HepG2 (cell line): Measurements from ENCODE around the gene KIFC1. TPM values are rescaled to one million over a fixed set of nuclear protein-coding genes. Genes with fewer than 3 reads are reported as not detected.
A peak's percentile ranks its signal among the peaks of the same experiment; 100 is the strongest.

Source experiments
- CEBPB ChIP-seq: IDR thresholded peaks from 2 replicates; pipeline ENCODE4 v1.6.1; 2011; ENCODE audit warnings: low read depth, low read length, improper control_type of control experiment, borderline replicate concordance
- HNRNPK ChIP-seq: fragments of 200-400 bp; formaldehyde crosslinking; IDR thresholded peaks from 2 replicates; pipeline ENCODE4 v1.6.1; 2018; ENCODE audit warnings: low read length, low read depth, moderate library complexity, mild to moderate bottlenecking; ENCODE audit not compliant: poor library complexity, severe bottlenecking
- HOXA5 ChIP-seq: sonication (generic); formaldehyde crosslinking; IDR thresholded peaks from 2 replicates; pipeline ENCODE4 v1.4.0; 2020; ENCODE audit warnings: missing genetic modification reagents
- KAT2B ChIP-seq: fragments of 150-350 bp; IDR thresholded peaks from 2 replicates; pipeline ENCODE4 v1.6.1; 2014; ENCODE audit warnings: low read depth, low read length, borderline replicate concordance
- KAT7 ChIP-seq: IDR thresholded peaks from 2 replicates; pipeline ENCODE4 v1.6.1; 2018; ENCODE audit warnings: borderline replicate concordance, missing compliant biosample characterization
- KLF6 ChIP-seq: IDR thresholded peaks from 2 replicates; pipeline ENCODE4 v1.8.0; 2016; ENCODE audit warnings: missing biosample characterization, missing genetic modification reagents
- MAFF ChIP-seq: IDR thresholded peaks from 2 replicates; pipeline ENCODE4 v1.6.1; 2011; ENCODE audit warnings: low read depth, low read length, improper control_type of control experiment
- NFYB ChIP-seq: sonication (generic); formaldehyde crosslinking; IDR thresholded peaks from 2 replicates; pipeline ENCODE4 v1.4.0; 2020; ENCODE audit warnings: missing genetic modification reagents
- PHF20 ChIP-seq: sonication (generic); formaldehyde crosslinking; IDR thresholded peaks from 2 replicates; pipeline ENCODE4 v1.5.0; 2020; ENCODE audit warnings: mild to moderate bottlenecking, missing genetic modification reagents
- PRMT3 ChIP-seq: sonication (generic); formaldehyde crosslinking; IDR thresholded peaks from 2 replicates; pipeline ENCODE4 v1.8.1; 2022; ENCODE audit warnings: low read depth, mild to moderate bottlenecking, moderate library complexity, missing genetic modification reagents, borderline replicate concordance
- SALL1 ChIP-seq: sonication (generic); formaldehyde crosslinking; IDR thresholded peaks from 2 replicates; pipeline ENCODE4 v1.8.0; 2022; ENCODE audit warnings: mild to moderate bottlenecking, missing genetic modification reagents
- SMAD3 ChIP-seq: sonication (generic); formaldehyde crosslinking; IDR thresholded peaks from 2 replicates; pipeline ENCODE4 v1.4.0; 2020; ENCODE audit warnings: missing genetic modification reagents
- TFDP1 ChIP-seq: IDR thresholded peaks from 2 replicates; pipeline ENCODE4 v1.6.1; 2016; ENCODE audit warnings: missing compliant biosample characterization, missing genetic modification reagents, borderline replicate concordance
- ZIK1 ChIP-seq: sonication (generic); formaldehyde crosslinking; IDR thresholded peaks from 2 replicates; pipeline ENCODE4 v1.5.0; 2020; ENCODE audit warnings: mild to moderate bottlenecking, low read depth, missing genetic modification reagents, borderline replicate concordance
- ZNF512 ChIP-seq: sonication (generic); formaldehyde crosslinking; IDR thresholded peaks from 2 replicates; pipeline ENCODE4 v1.4.0; 2020; ENCODE audit warnings: mild to moderate bottlenecking, missing genetic modification reagents
- ZNF772 ChIP-seq: sonication (generic); formaldehyde crosslinking; IDR thresholded peaks from 2 replicates; pipeline ENCODE4 v1.5.0; 2020; ENCODE audit warnings: mild to moderate bottlenecking, missing genetic modification reagents
- ZNF780A ChIP-seq: sonication (generic); formaldehyde crosslinking; IDR thresholded peaks from 2 replicates; pipeline ENCODE4 v1.8.0; 2022; ENCODE audit warnings: mild to moderate bottlenecking, missing genetic modification reagents, moderate library complexity
- ZSCAN9 ChIP-seq: IDR thresholded peaks from 2 replicates; pipeline ENCODE4 v1.6.1; 2016; ENCODE audit warnings: borderline replicate concordance
- polyA plus RNA-seq, 8 experiments: library from polyadenylated mRNA; depleted of rRNA in 3 of 8; stranded (reverse) in 7 of 8; unstranded in 1 of 8; fragments of >200 nt; fragmentation: Illumina TruSeq in 4 of 8; extraction: Trizol in 4 of 8; gene quantifications; 2 replicates each; pipeline versions ENCODE4 v1.2.1 to v1.2.3, GENCODE V29; 2011 to 2016; ENCODE audit warnings: low read depth in 4 of 8, missing spikeins in 1 of 8, mixed read lengths in 1 of 8; ENCODE audit not compliant: insufficient read depth in 1 of 8
- total RNA-seq, 5 experiments: library from RNA; depleted of rRNA; stranded (reverse); fragments of >200 nt; fragmentation: Illumina TruSeq; extraction: Trizol; gene quantifications; 2 replicates each; pipeline ENCODE4 v1.2.3, GENCODE V29; 2016; ENCODE audit warnings: low read depth in 1 of 5
- TF ChIP-seq, protein P1 (sequence below): sonication (generic); formaldehyde crosslinking; IDR thresholded peaks from 2 replicates; pipeline ENCODE4 v1.4.0; 2020; ENCODE audit warnings: mild to moderate bottlenecking, missing genetic modification reagents
- TF ChIP-seq, protein P2 (sequence below): sonication (generic); formaldehyde crosslinking; IDR thresholded peaks from 2 replicates; pipeline ENCODE4 v1.5.0; 2020; ENCODE audit warnings: mild to moderate bottlenecking, missing genetic modification reagents
- TF ChIP-seq, protein P3 (sequence below): sonication (generic); formaldehyde crosslinking; IDR thresholded peaks from 2 replicates; pipeline ENCODE4 v1.4.0; 2020; ENCODE audit warnings: missing genetic modification reagents, mild to moderate bottlenecking, borderline replicate concordance
- TF ChIP-seq, protein P4 (sequence below): sonication (generic); formaldehyde crosslinking; IDR thresholded peaks from 2 replicates; pipeline ENCODE4 v1.5.0; 2020; ENCODE audit warnings: missing genetic modification reagents

The KIFC1 gene
- total and polyA plus RNA-seq, 2 of the 13 experiments (the other 11 are each of a cell fraction or from before 2014, with no cell fraction given), result 25.0 to 45.5 TPM

GRCh38 chr6:33428224-33428965, 36.8 kb downstream of the KIFC1 start (continued):
- no peak for TF ChIP-seq KAT2B
- TF ChIP-seq, protein P1, sequence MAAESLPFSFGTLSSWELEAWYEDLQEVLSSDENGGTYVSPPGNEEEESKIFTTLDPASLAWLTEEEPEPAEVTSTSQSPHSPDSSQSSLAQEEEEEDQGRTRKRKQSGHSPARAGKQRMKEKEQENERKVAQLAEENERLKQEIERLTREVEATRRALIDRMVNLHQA (CRISPR knock-in tag), result no peak
- TF ChIP-seq PRMT3, result no peak
- peak; percentile 63; the same call in 1 of the 2 replicates for TF ChIP-seq TFDP1 (CRISPR knock-in tag)
- peak; percentile 25 for TF ChIP-seq HNRNPK
- TF ChIP-seq, protein P2, sequence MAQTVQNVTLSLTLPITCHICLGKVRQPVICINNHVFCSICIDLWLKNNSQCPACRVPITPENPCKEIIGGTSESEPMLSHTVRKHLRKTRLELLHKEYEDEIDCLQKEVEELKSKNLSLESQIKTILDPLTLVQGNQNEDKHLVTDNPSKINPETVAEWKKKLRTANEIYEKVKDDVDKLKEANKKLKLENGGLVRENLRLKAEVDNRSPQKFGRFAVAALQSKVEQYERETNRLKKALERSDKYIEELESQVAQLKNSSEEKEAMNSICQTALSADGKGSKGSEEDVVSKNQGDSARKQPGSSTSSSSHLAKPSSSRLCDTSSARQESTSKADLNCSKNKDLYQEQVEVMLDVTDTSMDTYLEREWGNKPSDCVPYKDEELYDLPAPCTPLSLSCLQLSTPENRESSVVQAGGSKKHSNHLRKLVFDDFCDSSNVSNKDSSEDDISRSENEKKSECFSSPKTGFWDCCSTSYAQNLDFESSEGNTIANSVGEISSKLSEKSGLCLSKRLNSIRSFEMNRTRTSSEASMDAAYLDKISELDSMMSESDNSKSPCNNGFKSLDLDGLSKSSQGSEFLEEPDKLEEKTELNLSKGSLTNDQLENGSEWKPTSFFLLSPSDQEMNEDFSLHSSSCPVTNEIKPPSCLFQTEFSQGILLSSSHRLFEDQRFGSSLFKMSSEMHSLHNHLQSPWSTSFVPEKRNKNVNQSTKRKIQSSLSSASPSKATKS (CRISPR knock-in tag), result no peak
- TF ChIP-seq SMAD3 (CRISPR knock-in tag), result no peak
- TF ChIP-seq, protein P3, sequence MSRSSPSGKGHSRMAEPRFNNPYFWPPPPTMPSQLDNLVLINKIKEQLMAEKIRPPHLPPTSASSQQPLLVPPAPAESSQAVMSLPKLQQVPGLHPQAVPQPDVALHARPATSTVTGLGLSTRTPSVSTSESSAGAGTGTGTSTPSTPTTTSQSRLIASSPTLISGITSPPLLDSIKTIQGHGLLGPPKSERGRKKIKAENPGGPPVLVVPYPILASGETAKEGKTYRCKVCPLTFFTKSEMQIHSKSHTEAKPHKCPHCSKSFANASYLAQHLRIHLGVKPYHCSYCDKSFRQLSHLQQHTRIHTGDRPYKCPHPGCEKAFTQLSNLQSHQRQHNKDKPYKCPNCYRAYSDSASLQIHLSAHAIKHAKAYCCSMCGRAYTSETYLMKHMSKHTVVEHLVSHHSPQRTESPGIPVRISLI, result peak; percentile 41; the same call in 1 of the 2 replicates
- no peak for TF ChIP-seq ZSCAN9
- TF ChIP-seq ZIK1, result peak; percentile 84
- TF ChIP-seq KLF6 (CRISPR knock-in tag), result 0 out of 2 replicates have a peak, but pooled peaks have one; percentile 27
- no peak for TF ChIP-seq KAT7 (CRISPR knock-in tag)
- no peak for TF ChIP-seq HOXA5 (CRISPR knock-in tag)
- TF ChIP-seq MAFF, result no peak
- TF ChIP-seq ZNF780A (CRISPR knock-in tag), result 0 out of 2 replicates have a peak, but pooled peaks have one; percentile 32
- TF ChIP-seq ZNF512 (CRISPR knock-in tag), result no peak
- 0 out of 2 replicates have a peak, but pooled peaks have one; percentile 19 for TF ChIP-seq ZNF772
- TF ChIP-seq, protein P4, sequence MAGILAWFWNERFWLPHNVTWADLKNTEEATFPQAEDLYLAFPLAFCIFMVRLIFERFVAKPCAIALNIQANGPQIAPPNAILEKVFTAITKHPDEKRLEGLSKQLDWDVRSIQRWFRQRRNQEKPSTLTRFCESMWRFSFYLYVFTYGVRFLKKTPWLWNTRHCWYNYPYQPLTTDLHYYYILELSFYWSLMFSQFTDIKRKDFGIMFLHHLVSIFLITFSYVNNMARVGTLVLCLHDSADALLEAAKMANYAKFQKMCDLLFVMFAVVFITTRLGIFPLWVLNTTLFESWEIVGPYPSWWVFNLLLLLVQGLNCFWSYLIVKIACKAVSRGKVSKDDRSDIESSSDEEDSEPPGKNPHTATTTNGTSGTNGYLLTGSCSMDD (CRISPR knock-in tag), result no peak
- TF ChIP-seq PHF20 (CRISPR knock-in tag), result 0 out of 2 replicates have a peak, but pooled peaks have one; percentile 8
- peak; percentile 58 for TF ChIP-seq SALL1 (CRISPR knock-in tag)
- TF ChIP-seq CEBPB, result no peak
- TF ChIP-seq NFYB (CRISPR knock-in tag), result peak; percentile 20; the same call in 1 of the 2 replicates
